HG03135 (cell line): Measurements from ENCODE around the gene PSTPIP2.
"Not testable (repeated sequence)": the region's sequence is repeated elsewhere in the genome, so short reads cannot be mapped to it uniquely, and the experiment has no call there.

Experiments
- ATAC-seq: cut with Tn5 transposase; IDR thresholded peaks from one replicate; pipeline ENCODE4 v1.9.1; 2021; ENCODE audit warnings: mild to moderate bottlenecking, moderate library complexity; ENCODE audit not compliant: unreplicated experiment

The PSTPIP2 gene

GRCh38 chr18:45991788-45992187 lies 80.3 kb downstream of the PSTPIP2 start:
- ATAC-seq, result no peak

- ATAC-seq, result no peak
Measured at GRCh38 chr18:45984546-45985235, 87.4 kb downstream of the PSTPIP2 start.

- ATAC-seq, result no peak
Measured at GRCh38 chr18:45981821-45982220, 90.2 kb downstream of the PSTPIP2 start.

- ATAC-seq, result no peak
Measured at GRCh38 chr18:45980229-45980628, 91.8 kb downstream of the PSTPIP2 start.

GRCh38 chr18:45978084-45978483 lies 94.0 kb downstream of the PSTPIP2 start:
- no peak for ATAC-seq

- no peak for ATAC-seq
Measured at GRCh38 chr18:45976974-45977373, 95.1 kb downstream of the PSTPIP2 start.

- no peak for ATAC-seq
Measured at GRCh38 chr18:45976566-45976965, 95.5 kb downstream of the PSTPIP2 start.

GRCh38 chr18:45974088-45974536 lies 97.9 kb downstream of the PSTPIP2 start:
- no peak for ATAC-seq

- peak; percentile 94 for ATAC-seq
Measured at GRCh38 chr18:45967007-45967706, 104.9 kb downstream of the PSTPIP2 start, which contains the start of gene EPG5. Gene EPG5 (minus strand): TSS chr18:45967329. CDS start chr18:45967239, 90 bp downstream.

- ATAC-seq, result not testable (repeated sequence)
Measured at GRCh38 chr18:45964913-45965312, 107.1 kb downstream of the PSTPIP2 start.

- ATAC-seq, result no peak
Measured at GRCh38 chr18:45962866-45963265, 109.2 kb downstream of the PSTPIP2 start.

- ATAC-seq, result no peak
Measured at GRCh38 chr18:45962461-45962860, 109.6 kb downstream of the PSTPIP2 start.

GRCh38 chr18:45959484-45959883 lies 112.6 kb downstream of the PSTPIP2 start:
- ATAC-seq, result not testable (repeated sequence)

GRCh38 chr18:45958730-45959129 lies 113.3 kb downstream of the PSTPIP2 start:
- no peak for ATAC-seq

GRCh38 chr18:45958027-45958426 lies 114.0 kb downstream of the PSTPIP2 start:
- no peak for ATAC-seq

- no peak for ATAC-seq
Measured at GRCh38 chr18:45957100-45957499, 115.0 kb downstream of the PSTPIP2 start.

GRCh38 chr18:45954070-45954934 lies 117.8 kb downstream of the PSTPIP2 start:
- no peak for ATAC-seq

GRCh38 chr18:45951016-45951714 lies 120.9 kb downstream of the PSTPIP2 start:
- ATAC-seq, result no peak

GRCh38 chr18:45945669-45946068 lies 126.4 kb downstream of the PSTPIP2 start:
- ATAC-seq, result no peak

GRCh38 chr18:45940724-45941123 lies 131.3 kb downstream of the PSTPIP2 start:
- ATAC-seq, result no peak

GRCh38 chr18:45939236-45939635 lies 132.8 kb downstream of the PSTPIP2 start:
- no peak for ATAC-seq
